WTC11 (cell line): ENCODE data around the gene FAM168B.

Experiments
- ATF1 ChIP-seq: sonication (generic); formaldehyde crosslinking; IDR thresholded peaks from 2 replicates; pipeline ENCODE4 v1.8.1; 2023; ENCODE audit warnings: mild to moderate bottlenecking, moderate library complexity, missing genetic modification reagents
- CREB1 ChIP-seq: sonication (generic); formaldehyde crosslinking; IDR thresholded peaks from 2 replicates; pipeline ENCODE4 v1.8.0; 2023; ENCODE audit warnings: mild to moderate bottlenecking, missing genetic modification reagents
- ESRRA ChIP-seq: sonication (generic); formaldehyde crosslinking; IDR thresholded peaks from 2 replicates; pipeline ENCODE4 v1.8.1; 2022; ENCODE audit warnings: mild to moderate bottlenecking, missing genetic modification reagents, borderline replicate concordance
- FOXK1 ChIP-seq: sonication (generic); formaldehyde crosslinking; IDR thresholded peaks from 2 replicates; pipeline ENCODE4 v1.8.0; 2022; ENCODE audit warnings: mild to moderate bottlenecking, moderate library complexity, missing genetic modification reagents
- MXD4 ChIP-seq: fragments of 250-450 bp; sonication (Bioruptor Pico); IDR thresholded peaks from 2 replicates; pipeline ENCODE4 v1.8.0; 2021; ENCODE audit warnings: mild to moderate bottlenecking, moderate library complexity, borderline replicate concordance
- RORB ChIP-seq: fragments of 250-450 bp; sonication (Bioruptor Pico); IDR thresholded peaks from 2 replicates; pipeline ENCODE4 v1.9.0; 2021; ENCODE audit warnings: mild to moderate bottlenecking
- SMAD3 ChIP-seq: sonication (generic); formaldehyde crosslinking; IDR thresholded peaks from 2 replicates; pipeline ENCODE4 v1.8.0; 2022; ENCODE audit warnings: missing genetic modification reagents, mild to moderate bottlenecking, borderline replicate concordance
- TCF7 ChIP-seq: sonication (generic); formaldehyde crosslinking; IDR thresholded peaks from 2 replicates; pipeline ENCODE4 v1.8.0; 2022; ENCODE audit warnings: mild to moderate bottlenecking, low read depth, missing genetic modification reagents, moderate library complexity
- TF ChIP-seq, protein P1 (sequence below): fragments of 200-600 bp; IDR thresholded peaks from 2 replicates; pipeline ENCODE4 v1.8.0; 2022; ENCODE audit warnings: antibody characterized with exemption
- TF ChIP-seq, protein P2 (sequence below): sonication (generic); formaldehyde crosslinking; IDR thresholded peaks from 2 replicates; pipeline ENCODE4 v1.8.1; 2022; ENCODE audit warnings: low read depth, mild to moderate bottlenecking, moderate library complexity, missing genetic modification reagents, borderline replicate concordance
- TF ChIP-seq, protein P3 (sequence below): sonication (generic); formaldehyde crosslinking; IDR thresholded peaks from 2 replicates; pipeline ENCODE4 v1.8.1; 2022; ENCODE audit warnings: low read depth, missing genetic modification reagents, borderline replicate concordance

DNA sequence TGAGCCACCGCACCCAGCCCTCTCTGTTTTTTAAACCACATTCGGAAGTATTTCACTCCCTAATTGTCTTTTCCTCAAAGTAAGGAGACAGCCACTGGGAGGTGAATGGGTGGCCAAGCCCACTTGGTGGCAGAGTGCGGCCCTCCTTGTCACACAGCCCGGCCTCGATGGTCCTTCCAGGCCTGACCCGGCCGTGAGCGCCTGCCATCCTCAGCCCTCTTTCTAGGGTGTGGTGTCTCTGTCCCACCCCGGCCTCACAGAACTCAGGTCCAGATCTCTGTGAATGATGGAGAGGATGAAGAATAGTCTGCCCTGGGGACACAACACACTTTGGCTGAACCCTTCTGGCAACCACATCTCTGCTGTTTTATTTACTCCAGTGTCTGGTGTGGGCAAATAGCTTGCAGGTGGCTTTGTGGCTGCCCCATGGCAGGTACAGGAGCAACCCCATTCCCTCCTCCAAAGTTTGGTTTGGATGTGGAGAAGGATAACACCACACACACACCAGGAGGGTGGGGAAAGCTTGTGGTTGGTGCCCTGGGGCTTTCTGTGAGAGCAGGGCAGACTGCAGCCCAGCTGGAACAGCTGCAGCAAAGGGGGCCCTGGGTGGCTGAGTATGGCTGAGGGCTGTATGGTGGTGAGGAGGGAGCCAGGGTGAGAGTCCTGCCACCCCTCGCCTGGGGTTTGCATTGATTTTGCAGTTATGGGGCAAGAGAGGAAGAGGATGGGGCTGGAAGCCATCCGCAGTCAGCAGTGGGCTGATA, 88.6 kb downstream of the FAM168B start:
- TF ChIP-seq CREB1 (CRISPR knock-in tag) = no peak
- TF ChIP-seq ESRRA (CRISPR knock-in tag) = no peak
- TF ChIP-seq, protein P1, sequence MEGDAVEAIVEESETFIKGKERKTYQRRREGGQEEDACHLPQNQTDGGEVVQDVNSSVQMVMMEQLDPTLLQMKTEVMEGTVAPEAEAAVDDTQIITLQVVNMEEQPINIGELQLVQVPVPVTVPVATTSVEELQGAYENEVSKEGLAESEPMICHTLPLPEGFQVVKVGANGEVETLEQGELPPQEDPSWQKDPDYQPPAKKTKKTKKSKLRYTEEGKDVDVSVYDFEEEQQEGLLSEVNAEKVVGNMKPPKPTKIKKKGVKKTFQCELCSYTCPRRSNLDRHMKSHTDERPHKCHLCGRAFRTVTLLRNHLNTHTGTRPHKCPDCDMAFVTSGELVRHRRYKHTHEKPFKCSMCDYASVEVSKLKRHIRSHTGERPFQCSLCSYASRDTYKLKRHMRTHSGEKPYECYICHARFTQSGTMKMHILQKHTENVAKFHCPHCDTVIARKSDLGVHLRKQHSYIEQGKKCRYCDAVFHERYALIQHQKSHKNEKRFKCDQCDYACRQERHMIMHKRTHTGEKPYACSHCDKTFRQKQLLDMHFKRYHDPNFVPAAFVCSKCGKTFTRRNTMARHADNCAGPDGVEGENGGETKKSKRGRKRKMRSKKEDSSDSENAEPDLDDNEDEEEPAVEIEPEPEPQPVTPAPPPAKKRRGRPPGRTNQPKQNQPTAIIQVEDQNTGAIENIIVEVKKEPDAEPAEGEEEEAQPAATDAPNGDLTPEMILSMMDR = no peak
- no peak for TF ChIP-seq ATF1 (CRISPR knock-in tag)
- TF ChIP-seq, protein P2, sequence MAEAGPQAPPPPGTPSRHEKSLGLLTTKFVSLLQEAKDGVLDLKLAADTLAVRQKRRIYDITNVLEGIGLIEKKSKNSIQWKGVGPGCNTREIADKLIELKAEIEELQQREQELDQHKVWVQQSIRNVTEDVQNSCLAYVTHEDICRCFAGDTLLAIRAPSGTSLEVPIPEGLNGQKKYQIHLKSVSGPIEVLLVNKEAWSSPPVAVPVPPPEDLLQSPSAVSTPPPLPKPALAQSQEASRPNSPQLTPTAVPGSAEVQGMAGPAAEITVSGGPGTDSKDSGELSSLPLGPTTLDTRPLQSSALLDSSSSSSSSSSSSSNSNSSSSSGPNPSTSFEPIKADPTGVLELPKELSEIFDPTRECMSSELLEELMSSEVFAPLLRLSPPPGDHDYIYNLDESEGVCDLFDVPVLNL (CRISPR knock-in tag) = no peak
- TF ChIP-seq, protein P3, sequence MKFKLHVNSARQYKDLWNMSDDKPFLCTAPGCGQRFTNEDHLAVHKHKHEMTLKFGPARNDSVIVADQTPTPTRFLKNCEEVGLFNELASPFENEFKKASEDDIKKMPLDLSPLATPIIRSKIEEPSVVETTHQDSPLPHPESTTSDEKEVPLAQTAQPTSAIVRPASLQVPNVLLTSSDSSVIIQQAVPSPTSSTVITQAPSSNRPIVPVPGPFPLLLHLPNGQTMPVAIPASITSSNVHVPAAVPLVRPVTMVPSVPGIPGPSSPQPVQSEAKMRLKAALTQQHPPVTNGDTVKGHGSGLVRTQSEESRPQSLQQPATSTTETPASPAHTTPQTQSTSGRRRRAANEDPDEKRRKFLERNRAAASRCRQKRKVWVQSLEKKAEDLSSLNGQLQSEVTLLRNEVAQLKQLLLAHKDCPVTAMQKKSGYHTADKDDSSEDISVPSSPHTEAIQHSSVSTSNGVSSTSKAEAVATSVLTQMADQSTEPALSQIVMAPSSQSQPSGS (CRISPR knock-in tag) = no peak
- no peak for TF ChIP-seq MXD4 (CRISPR knock-in tag)
- no peak for TF ChIP-seq TCF7 (CRISPR knock-in tag)
- no peak for TF ChIP-seq FOXK1 (CRISPR knock-in tag)
- no peak for TF ChIP-seq SMAD3 (CRISPR knock-in tag)
- no peak for TF ChIP-seq RORB (CRISPR knock-in tag)
